Upper lobe of right lung (tissue), 1 donor: Measurements from ENCODE around the gene CRCP. TPM values are rescaled to one million over a fixed set of nuclear protein-coding genes. Genes with fewer than 3 reads are reported as not detected.
A peak's percentile ranks its signal among the peaks of the same experiment; 100 is the strongest.

Source experiments
- ATAC-seq: fragments of 200-7000 bp; cut with Tn5 transposase; one replicate; pipeline ENCODE4 v1.9.1; 2020; ENCODE audit warnings: mild to moderate bottlenecking, moderate library complexity
- DNase-seq: peaks from one replicate; pipeline ENCODE4 v3.0.0-alpha.2; 2020
- H3K27ac ChIP-seq: fragments of 200-600 bp; one replicate; pipeline ENCODE4 v1.8.0; 2022
- H3K27me3 ChIP-seq: fragments of 200-600 bp; one replicate; pipeline ENCODE4 v1.8.0; 2022; ENCODE audit warnings: mild to moderate bottlenecking
- H3K36me3 ChIP-seq: fragments of 200-600 bp; one replicate; pipeline ENCODE4 v1.8.0; 2022
- H3K4me1 ChIP-seq: fragments of 200-600 bp; one replicate; pipeline ENCODE4 v1.8.0; 2022
- H3K4me3 ChIP-seq: fragments of 200-600 bp; one replicate; pipeline ENCODE4 v1.8.0; 2022; ENCODE audit warnings: mild to moderate bottlenecking
- H3K9me3 ChIP-seq: fragments of 200-600 bp; one replicate; pipeline ENCODE4 v1.8.0; 2022
- intact Hi-C: fragments of 100-400 bp; cut with DNase I; formaldehyde crosslinking; loops from one replicate; pipeline ENCODE4 v1.11.0; 2022
- total RNA-seq: library from RNA; stranded (reverse); fragmentation: NEBNext Ultra II Directional; extraction: Animal tissue kit (Norgen Biotek cat#: 25700); gene quantifications from one replicate; pipeline ENCODE4 v1.2.1, GENCODE V29; 2021
- TF ChIP-seq, protein P1 (sequence below): fragments of 200-600 bp; IDR thresholded peaks from one replicate; pipeline ENCODE4 v1.8.0; 2022; ENCODE audit warnings: antibody characterized with exemption
- donor health status: DM: no; HTN: yes; CAD: no; lungs with severe emphysema.

CRCP gene
- total RNA-seq, 1 donor from 2014 or later = 33.1 TPM

DNA sequence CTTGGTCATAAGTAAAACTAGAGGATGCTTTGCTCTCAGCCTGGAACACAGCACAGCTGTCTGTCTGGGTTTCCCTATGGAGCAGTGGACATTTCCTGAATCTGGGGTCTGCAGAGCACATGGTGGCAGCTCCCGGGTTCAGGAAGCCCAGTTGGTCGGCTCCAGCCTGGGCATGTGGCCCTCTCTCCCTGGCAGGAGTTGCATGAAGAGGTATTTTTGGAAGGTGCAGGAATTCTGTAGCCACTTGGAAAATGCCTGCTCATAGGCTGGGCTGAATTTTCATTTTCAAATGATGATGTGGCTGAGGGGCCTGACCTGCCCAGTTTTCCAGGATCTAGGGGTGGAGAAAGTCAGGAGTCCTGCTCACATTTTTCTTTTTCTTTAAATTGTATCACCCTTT, 83.8 kb downstream of the CRCP start:
- DNase-seq = no peak
- no peak overlapping the region for H3K27ac ChIP-seq
- no peaks in the 10 kb centered on the region for H3K4me1 ChIP-seq
- intact Hi-C loops = no loop called here
- no peaks in the 10 kb centered on the region for H3K36me3 ChIP-seq
- H3K9me3 ChIP-seq = no peaks in the 10 kb centered on the region
- TF ChIP-seq, protein P1, sequence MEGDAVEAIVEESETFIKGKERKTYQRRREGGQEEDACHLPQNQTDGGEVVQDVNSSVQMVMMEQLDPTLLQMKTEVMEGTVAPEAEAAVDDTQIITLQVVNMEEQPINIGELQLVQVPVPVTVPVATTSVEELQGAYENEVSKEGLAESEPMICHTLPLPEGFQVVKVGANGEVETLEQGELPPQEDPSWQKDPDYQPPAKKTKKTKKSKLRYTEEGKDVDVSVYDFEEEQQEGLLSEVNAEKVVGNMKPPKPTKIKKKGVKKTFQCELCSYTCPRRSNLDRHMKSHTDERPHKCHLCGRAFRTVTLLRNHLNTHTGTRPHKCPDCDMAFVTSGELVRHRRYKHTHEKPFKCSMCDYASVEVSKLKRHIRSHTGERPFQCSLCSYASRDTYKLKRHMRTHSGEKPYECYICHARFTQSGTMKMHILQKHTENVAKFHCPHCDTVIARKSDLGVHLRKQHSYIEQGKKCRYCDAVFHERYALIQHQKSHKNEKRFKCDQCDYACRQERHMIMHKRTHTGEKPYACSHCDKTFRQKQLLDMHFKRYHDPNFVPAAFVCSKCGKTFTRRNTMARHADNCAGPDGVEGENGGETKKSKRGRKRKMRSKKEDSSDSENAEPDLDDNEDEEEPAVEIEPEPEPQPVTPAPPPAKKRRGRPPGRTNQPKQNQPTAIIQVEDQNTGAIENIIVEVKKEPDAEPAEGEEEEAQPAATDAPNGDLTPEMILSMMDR = no peak
- ATAC-seq = no peak
- H3K27me3 ChIP-seq = no peaks in the 10 kb centered on the region
- H3K4me3 ChIP-seq = no peak overlapping the region

DNA sequence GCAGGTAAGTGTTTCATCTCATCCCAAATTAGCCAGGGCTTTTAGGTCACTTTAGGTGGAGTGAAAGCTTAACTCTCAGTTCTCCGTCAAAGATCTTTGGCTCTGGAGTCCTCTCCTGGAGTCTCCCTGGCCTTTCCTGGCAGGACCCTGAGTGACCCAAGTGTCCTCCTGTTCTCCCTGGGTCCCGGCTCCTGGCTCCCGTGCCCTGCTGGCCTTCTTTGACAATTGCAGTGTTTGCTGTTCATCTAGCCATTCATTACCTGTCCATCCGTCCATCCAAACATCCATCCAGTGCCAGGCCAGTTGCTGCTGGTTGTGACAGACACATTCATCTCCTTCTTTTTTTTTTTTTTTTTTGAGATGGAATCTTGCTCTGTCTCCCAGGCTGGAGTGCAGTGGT, 84.3 kb downstream of the CRCP start:
- Histone ChIP-seq H3K4me3 (no peak overlapping the region), H3K4me1 (no peaks in the 10 kb centered on the region), H3K27ac (no peak overlapping the region), H3K36me3 (no peaks in the 10 kb centered on the region), H3K9me3 (no peaks in the 10 kb centered on the region), H3K27me3 (no peaks in the 10 kb centered on the region)
- DNase-seq (no peak), ATAC-seq (no peak)
- intact Hi-C loops = no loop called here
- TF ChIP-seq, protein P1 = no peak

DNA sequence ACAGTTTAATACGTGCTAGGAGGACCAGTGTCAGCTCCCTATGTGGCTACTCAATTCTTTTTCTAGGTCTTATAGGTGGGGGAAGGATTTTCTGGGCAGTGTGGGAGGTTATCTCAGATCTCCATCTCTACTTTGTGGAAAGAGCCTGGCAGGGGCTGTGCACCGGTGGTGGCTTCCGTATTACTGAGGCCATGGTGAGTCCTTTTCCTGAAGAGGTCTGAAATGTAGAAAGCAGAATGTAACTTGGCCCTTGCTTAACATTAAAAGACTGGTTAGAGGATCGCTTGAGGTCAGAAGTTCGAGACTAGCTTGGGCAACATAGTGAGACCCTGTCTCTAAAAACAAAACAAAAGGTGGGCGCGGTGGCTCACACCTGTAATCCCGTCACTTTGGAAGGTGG, 87.8 kb downstream of the CRCP start:
- peaks cover 16% of the 10 kb centered on the region for H3K4me1 ChIP-seq
- H3K27me3 ChIP-seq = no peaks in the 10 kb centered on the region
- TF ChIP-seq, protein P1 = no peak
- H3K36me3 ChIP-seq = no peaks in the 10 kb centered on the region
- no peak overlapping the region for H3K27ac ChIP-seq
- no peaks in the 10 kb centered on the region for H3K9me3 ChIP-seq
- intact Hi-C loops = no loop called here
- peak; percentile 25 for DNase-seq
- ATAC-seq = no peak
- H3K4me3 ChIP-seq = no peak overlapping the region

Other genes starting within 250 kb of the CRCP start
- 45.2 TPM for gene VKORC1L1, start 241.8 kb upstream of the CRCP start, total RNA-seq
- 75.1 TPM for gene GUSB, start 132.6 kb upstream of the CRCP start, total RNA-seq
- 54.0 TPM for gene ASL, start 39.0 kb upstream of the CRCP start, total RNA-seq
- 20.1 TPM for gene TPST1, start 90.5 kb downstream of the CRCP start, total RNA-seq